GM23338 (cell line): ENCODE measurements around the gene CD2BP2. TPM values are rescaled to one million over a fixed set of nuclear protein-coding genes. Genes with fewer than 3 reads are reported as not detected.

ENCODE experiments used
- ATAC-seq: fragments of 200-7000 bp; cut with Tn5 transposase; 3 replicates; pipeline ENCODE4 v1.9.1; 2020
- DNase-seq: peaks from one replicate; pipeline ENCODE4 v3.0.0-alpha.2; 2015; ENCODE audit warnings: low spot score
- H2AFZ ChIP-seq: fragments of 200-600 bp; sonication (generic); 2 replicates; pipeline ENCODE4 v1.8.0; 2016; ENCODE audit warnings: antibody characterized with exemption, mild to moderate bottlenecking, moderate library complexity
- H3F3A ChIP-seq: fragments of 200-600 bp; sonication (generic); replicated peaks from 2 replicates; pipeline ENCODE4 v1.8.0; 2017; ENCODE audit warnings: antibody characterized with exemption, mixed run types, low read depth
- H3K27ac ChIP-seq: fragments of 200-600 bp; sonication (generic); 2 replicates; pipeline ENCODE4 v1.6.1; 2016; ENCODE audit warnings: low read depth
- H3K27me3 ChIP-seq: fragments of 200-600 bp; sonication (generic); 2 replicates; pipeline ENCODE4 v1.8.0; 2016; ENCODE audit warnings: mild to moderate bottlenecking, mixed run types, moderate library complexity; ENCODE audit not compliant: insufficient read depth
- H3K36me3 ChIP-seq: fragments of 200-600 bp; sonication (generic); 2 replicates; pipeline ENCODE4 v1.8.0; 2016; ENCODE audit warnings: mild to moderate bottlenecking; ENCODE audit not compliant: insufficient read depth
- H3K4me1 ChIP-seq: fragments of 200-600 bp; sonication (generic); 2 replicates; pipeline ENCODE4 v1.8.0; 2016; ENCODE audit warnings: mild to moderate bottlenecking, moderate library complexity; ENCODE audit not compliant: insufficient read depth
- H3K4me2 ChIP-seq: fragments of 200-600 bp; sonication (generic); 2 replicates; pipeline ENCODE4 v1.7.1; 2017; ENCODE audit warnings: mixed run types
- H3K4me3 ChIP-seq: fragments of 200-600 bp; sonication (generic); 2 replicates; pipeline ENCODE4 v1.6.1; 2016; ENCODE audit warnings: mixed run types
- H3K79me2 ChIP-seq: fragments of 200-600 bp; sonication (generic); replicated peaks from 2 replicates; pipeline ENCODE4 v1.8.0; 2017; ENCODE audit warnings: mild to moderate bottlenecking; ENCODE audit not compliant: insufficient read depth
- H3K9me2 ChIP-seq: fragments of 200-600 bp; sonication (generic); 2 replicates; pipeline ENCODE4 v1.8.0; 2017; ENCODE audit not compliant: insufficient read depth
- H4K20me1 ChIP-seq: fragments of 200-600 bp; sonication (generic); replicated peaks from 2 replicates; pipeline ENCODE4 v1.8.0; 2017; ENCODE audit warnings: mild to moderate bottlenecking; ENCODE audit not compliant: insufficient read depth
- H3K27ac Mint-ChIP-seq: 2 replicates; pipeline ENCODE4 v1.8.0; 2020; ENCODE audit warnings: inconsistent platforms, mild to moderate bottlenecking, moderate library complexity, mixed read lengths
- H3K27me3 Mint-ChIP-seq: 3 replicates; pipeline ENCODE4 v1.8.0; 2022; ENCODE audit warnings: low read depth, mild to moderate bottlenecking, moderate library complexity, mixed read lengths, inconsistent platforms; ENCODE audit not compliant: insufficient read depth, poor library complexity
- H3K36me3 Mint-ChIP-seq: 3 replicates; pipeline ENCODE4 v1.8.0; 2021; ENCODE audit warnings: low read depth, mild to moderate bottlenecking, inconsistent platforms, moderate library complexity, mixed read lengths
- H3K4me1 Mint-ChIP-seq: 3 replicates; pipeline ENCODE4 v1.8.0; 2020; ENCODE audit warnings: mild to moderate bottlenecking, inconsistent platforms, mixed read lengths
- H3K4me3 Mint-ChIP-seq: 3 replicates; pipeline ENCODE4 v1.8.0; 2021; ENCODE audit warnings: moderate library complexity, mild to moderate bottlenecking, inconsistent platforms, mixed read lengths
- H3K9me3 Mint-ChIP-seq: 3 replicates; pipeline ENCODE4 v1.8.0; 2020; ENCODE audit warnings: moderate library complexity, mild to moderate bottlenecking, inconsistent platforms, mixed read lengths
- CREB1 ChIP-seq: fragments of 250-450 bp; sonication (Bioruptor Pico); IDR thresholded peaks from 2 replicates; pipeline ENCODE4 v1.5.0; 2020; ENCODE audit warnings: low read depth, mild to moderate bottlenecking, moderate library complexity
- ETS1 ChIP-seq: IDR thresholded peaks from 2 replicates; pipeline ENCODE4 v1.6.1; 2016; ENCODE audit warnings: antibody characterized with exemption
- EZH2 ChIP-seq: fragments of 200-600 bp; sonication (generic); IDR thresholded peaks from one replicate; pipeline ENCODE4 v1.8.0; 2017; ENCODE audit warnings: antibody characterized with exemption, mild to moderate bottlenecking, low read depth; ENCODE audit not compliant: unreplicated experiment
- EZH2phosphoT487 ChIP-seq: fragments of 200-600 bp; sonication (generic); IDR thresholded peaks from one replicate; pipeline ENCODE4 v1.8.1; 2018; ENCODE audit warnings: antibody characterized with exemption; ENCODE audit not compliant: unreplicated experiment
- JUNB ChIP-seq: IDR thresholded peaks from one replicate; pipeline ENCODE4 v1.6.1; 2016; ENCODE audit warnings: antibody characterized with exemption; ENCODE audit not compliant: unreplicated experiment
- NANOG ChIP-seq: IDR thresholded peaks from 2 replicates; pipeline ENCODE4 v1.6.1; 2016; ENCODE audit warnings: antibody characterized with exemption, borderline replicate concordance
- POLR2AphosphoS5 ChIP-seq: IDR thresholded peaks from 2 replicates; pipeline ENCODE4 v1.6.1; 2016; ENCODE audit warnings: antibody characterized with exemption, low read depth
- STAT1 ChIP-seq: IDR thresholded peaks from one replicate; pipeline ENCODE4 v1.6.1; 2016; ENCODE audit warnings: antibody characterized with exemption; ENCODE audit not compliant: unreplicated experiment
- ZNF114 ChIP-seq: fragments of 250-450 bp; sonication (Bioruptor Pico); IDR thresholded peaks from 2 replicates; pipeline ENCODE4 v1.5.0; 2020; ENCODE audit warnings: mild to moderate bottlenecking, moderate library complexity
- ZNF331 ChIP-seq: fragments of 250-450 bp; sonication (Bioruptor Pico); IDR thresholded peaks from 2 replicates; pipeline ENCODE4 v1.5.0; 2020; ENCODE audit warnings: low read depth, mild to moderate bottlenecking, moderate library complexity
- polyA plus RNA-seq: library from polyadenylated mRNA; unstranded; fragments of >200 nt; fragmentation: Nextera tagmentation; extraction: Ambion mirVana; gene quantifications from 2 replicates; pipeline ENCODE4 v1.2.1, GENCODE V29; 2016
- total RNA-seq: library from RNA; depleted of rRNA; stranded (reverse); fragments of >200 nt; shearing (Covaris generic); gene quantifications from 2 replicates; pipeline ENCODE4 v1.2.3, GENCODE V29; 2014
- TF ChIP-seq, protein P1 (sequence below): IDR thresholded peaks from one replicate; pipeline ENCODE4 v1.6.1; 2018; ENCODE audit warnings: antibody characterized with exemption; ENCODE audit not compliant: unreplicated experiment
- TF ChIP-seq, protein P2 (sequence below): fragments of 250-450 bp; sonication (Bioruptor Pico); IDR thresholded peaks from 2 replicates; pipeline ENCODE4 v1.5.0; 2020; ENCODE audit warnings: mild to moderate bottlenecking, moderate library complexity
- TF ChIP-seq, protein P3 (sequence below), 2 experiments: fragments of 200-600 bp in 1 of 2; sonication (generic) in 1 of 2; conservative IDR thresholded peaks; 2 replicates each; pipeline versions ENCODE4 v1.5.1 to v1.6.1; 2016 to 2017; ENCODE audit warnings: antibody characterized with exemption in 2 of 2, low read depth in 2 of 2, mild to moderate bottlenecking in 2 of 2, moderate library complexity in 1 of 2

The CD2BP2 gene
- total and polyA plus RNA-seq, 2 experiments from 2014 or later: 23.1 to 38.7 TPM

DNA sequence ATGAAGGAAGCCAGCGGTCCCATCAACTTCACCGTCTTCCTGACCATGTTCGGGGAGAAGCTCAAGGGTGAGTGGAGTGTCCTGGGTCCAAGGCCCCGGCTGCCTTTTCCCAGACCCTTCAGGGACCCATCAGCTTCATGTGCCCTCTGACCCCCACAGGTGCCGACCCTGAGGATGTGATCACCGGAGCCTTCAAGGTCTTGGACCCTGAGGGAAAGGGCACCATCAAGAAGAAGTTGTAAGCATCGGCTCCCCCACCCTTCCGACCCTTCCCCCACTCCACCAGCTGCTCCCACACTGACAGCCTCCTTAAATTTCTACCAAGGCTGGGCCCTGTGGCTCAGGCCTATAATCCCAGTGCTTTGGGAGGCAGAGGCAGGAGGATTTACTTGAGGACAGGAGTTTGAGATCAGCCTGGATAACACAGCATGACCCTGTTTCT lies 21.4 kb upstream of the CD2BP2 start:
- no peaks in the 10 kb centered on the region for H4K20me1 ChIP-seq
- H3K27me3 ChIP-seq: no peaks in the 10 kb centered on the region
- Mint-ChIP-seq H3K4me3 (no peak overlapping the region; the same call in 2 of the 3 replicates), H3K27me3 (peaks cover 25% of the 10 kb centered on the region), H3K9me3 (no peaks in the 10 kb centered on the region; the same call in none of the 3 replicates), H3K4me1 (peaks cover 26% of the 10 kb centered on the region), H3K27ac (no peak overlapping the region), H3K36me3 (peaks cover 3% of the 10 kb centered on the region; the same call in 2 of the 3 replicates)
- DNase-seq: no peak
- H2AFZ ChIP-seq: peak overlapping the region; percentile 83; the same call in 1 of the 2 replicates
- ATAC-seq: no peak
- 0 out of 2 replicates have a peak, but pooled peaks cover 4% of the 10 kb centered on the region for H3K79me2 ChIP-seq
- no peak overlapping the region; the same call in 1 of the 2 replicates for H3K4me3 ChIP-seq
- TF ChIP-seq, protein P1, sequence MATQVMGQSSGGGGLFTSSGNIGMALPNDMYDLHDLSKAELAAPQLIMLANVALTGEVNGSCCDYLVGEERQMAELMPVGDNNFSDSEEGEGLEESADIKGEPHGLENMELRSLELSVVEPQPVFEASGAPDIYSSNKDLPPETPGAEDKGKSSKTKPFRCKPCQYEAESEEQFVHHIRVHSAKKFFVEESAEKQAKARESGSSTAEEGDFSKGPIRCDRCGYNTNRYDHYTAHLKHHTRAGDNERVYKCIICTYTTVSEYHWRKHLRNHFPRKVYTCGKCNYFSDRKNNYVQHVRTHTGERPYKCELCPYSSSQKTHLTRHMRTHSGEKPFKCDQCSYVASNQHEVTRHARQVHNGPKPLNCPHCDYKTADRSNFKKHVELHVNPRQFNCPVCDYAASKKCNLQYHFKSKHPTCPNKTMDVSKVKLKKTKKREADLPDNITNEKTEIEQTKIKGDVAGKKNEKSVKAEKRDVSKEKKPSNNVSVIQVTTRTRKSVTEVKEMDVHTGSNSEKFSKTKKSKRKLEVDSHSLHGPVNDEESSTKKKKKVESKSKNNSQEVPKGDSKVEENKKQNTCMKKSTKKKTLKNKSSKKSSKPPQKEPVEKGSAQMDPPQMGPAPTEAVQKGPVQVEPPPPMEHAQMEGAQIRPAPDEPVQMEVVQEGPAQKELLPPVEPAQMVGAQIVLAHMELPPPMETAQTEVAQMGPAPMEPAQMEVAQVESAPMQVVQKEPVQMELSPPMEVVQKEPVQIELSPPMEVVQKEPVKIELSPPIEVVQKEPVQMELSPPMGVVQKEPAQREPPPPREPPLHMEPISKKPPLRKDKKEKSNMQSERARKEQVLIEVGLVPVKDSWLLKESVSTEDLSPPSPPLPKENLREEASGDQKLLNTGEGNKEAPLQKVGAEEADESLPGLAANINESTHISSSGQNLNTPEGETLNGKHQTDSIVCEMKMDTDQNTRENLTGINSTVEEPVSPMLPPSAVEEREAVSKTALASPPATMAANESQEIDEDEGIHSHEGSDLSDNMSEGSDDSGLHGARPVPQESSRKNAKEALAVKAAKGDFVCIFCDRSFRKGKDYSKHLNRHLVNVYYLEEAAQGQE: no peak
- TF ChIP-seq JUNB (no peak), EZH2 (no peak), CREB1 (CRISPR knock-in tag) (no peak), POLR2AphosphoS5 (no peak), ZNF114 (CRISPR knock-in tag) (no peak), NANOG (no peak), EZH2phosphoT487 (no peak), ETS1 (no peak), ZNF331 (CRISPR knock-in tag) (no peak), STAT1 (no peak)
- TF ChIP-seq, protein P2, sequence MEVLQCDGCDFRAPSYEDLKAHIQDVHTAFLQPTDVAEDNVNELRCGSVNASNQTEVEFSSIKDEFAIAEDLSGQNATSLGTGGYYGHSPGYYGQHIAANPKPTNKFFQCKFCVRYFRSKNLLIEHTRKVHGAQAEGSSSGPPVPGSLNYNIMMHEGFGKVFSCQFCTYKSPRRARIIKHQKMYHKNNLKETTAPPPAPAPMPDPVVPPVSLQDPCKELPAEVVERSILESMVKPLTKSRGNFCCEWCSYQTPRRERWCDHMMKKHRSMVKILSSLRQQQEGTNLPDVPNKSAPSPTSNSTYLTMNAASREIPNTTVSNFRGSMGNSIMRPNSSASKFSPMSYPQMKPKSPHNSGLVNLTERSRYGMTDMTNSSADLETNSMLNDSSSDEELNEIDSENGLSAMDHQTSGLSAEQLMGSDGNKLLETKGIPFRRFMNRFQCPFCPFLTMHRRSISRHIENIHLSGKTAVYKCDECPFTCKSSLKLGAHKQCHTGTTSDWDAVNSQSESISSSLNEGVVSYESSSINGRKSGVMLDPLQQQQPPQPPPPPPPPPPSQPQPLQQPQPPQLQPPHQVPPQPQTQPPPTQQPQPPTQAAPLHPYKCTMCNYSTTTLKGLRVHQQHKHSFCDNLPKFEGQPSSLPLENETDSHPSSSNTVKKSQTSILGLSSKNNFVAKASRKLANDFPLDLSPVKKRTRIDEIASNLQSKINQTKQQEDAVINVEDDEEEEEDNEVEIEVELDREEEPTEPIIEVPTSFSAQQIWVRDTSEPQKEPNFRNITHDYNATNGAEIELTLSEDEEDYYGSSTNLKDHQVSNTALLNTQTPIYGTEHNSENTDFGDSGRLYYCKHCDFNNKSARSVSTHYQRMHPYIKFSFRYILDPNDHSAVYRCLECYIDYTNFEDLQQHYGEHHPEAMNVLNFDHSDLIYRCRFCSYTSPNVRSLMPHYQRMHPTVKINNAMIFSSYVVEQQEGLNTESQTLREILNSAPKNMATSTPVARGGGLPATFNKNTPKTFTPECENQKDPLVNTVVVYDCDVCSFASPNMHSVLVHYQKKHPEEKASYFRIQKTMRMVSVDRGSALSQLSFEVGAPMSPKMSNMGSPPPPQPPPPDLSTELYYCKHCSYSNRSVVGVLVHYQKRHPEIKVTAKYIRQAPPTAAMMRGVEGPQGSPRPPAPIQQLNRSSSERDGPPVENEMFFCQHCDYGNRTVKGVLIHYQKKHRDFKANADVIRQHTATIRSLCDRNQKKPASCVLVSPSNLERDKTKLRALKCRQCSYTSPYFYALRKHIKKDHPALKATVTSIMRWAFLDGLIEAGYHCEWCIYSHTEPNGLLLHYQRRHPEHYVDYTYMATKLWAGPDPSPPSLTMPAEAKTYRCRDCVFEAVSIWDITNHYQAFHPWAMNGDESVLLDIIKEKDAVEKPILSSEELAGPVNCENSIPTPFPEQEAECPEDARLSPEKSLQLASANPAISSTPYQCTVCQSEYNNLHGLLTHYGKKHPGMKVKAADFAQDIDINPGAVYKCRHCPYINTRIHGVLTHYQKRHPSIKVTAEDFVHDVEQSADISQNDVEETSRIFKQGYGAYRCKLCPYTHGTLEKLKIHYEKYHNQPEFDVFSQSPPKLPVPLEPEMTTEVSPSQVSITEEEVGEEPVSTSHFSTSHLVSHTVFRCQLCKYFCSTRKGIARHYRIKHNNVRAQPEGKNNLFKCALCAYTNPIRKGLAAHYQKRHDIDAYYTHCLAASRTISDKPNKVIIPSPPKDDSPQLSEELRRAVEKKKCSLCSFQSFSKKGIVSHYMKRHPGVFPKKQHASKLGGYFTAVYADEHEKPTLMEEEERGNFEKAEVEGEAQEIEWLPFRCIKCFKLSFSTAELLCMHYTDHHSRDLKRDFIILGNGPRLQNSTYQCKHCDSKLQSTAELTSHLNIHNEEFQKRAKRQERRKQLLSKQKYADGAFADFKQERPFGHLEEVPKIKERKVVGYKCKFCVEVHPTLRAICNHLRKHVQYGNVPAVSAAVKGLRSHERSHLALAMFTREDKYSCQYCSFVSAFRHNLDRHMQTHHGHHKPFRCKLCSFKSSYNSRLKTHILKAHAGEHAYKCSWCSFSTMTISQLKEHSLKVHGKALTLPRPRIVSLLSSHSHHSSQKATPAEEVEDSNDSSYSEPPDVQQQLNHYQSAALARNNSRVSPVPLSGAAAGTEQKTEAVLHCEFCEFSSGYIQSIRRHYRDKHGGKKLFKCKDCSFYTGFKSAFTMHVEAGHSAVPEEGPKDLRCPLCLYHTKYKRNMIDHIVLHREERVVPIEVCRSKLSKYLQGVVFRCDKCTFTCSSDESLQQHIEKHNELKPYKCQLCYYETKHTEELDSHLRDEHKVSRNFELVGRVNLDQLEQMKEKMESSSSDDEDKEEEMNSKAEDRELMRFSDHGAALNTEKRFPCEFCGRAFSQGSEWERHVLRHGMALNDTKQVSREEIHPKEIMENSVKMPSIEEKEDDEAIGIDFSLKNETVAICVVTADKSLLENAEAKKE (CRISPR knock-in tag): no peak
- TF ChIP-seq, protein P3, sequence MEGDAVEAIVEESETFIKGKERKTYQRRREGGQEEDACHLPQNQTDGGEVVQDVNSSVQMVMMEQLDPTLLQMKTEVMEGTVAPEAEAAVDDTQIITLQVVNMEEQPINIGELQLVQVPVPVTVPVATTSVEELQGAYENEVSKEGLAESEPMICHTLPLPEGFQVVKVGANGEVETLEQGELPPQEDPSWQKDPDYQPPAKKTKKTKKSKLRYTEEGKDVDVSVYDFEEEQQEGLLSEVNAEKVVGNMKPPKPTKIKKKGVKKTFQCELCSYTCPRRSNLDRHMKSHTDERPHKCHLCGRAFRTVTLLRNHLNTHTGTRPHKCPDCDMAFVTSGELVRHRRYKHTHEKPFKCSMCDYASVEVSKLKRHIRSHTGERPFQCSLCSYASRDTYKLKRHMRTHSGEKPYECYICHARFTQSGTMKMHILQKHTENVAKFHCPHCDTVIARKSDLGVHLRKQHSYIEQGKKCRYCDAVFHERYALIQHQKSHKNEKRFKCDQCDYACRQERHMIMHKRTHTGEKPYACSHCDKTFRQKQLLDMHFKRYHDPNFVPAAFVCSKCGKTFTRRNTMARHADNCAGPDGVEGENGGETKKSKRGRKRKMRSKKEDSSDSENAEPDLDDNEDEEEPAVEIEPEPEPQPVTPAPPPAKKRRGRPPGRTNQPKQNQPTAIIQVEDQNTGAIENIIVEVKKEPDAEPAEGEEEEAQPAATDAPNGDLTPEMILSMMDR (conservative IDR thresholded peaks at IDR 0.05; ENCODE audit: low read depth in 2 of 2): no peak
- H3K4me1 ChIP-seq: peaks cover 11% of the 10 kb centered on the region
- no peaks in the 10 kb centered on the region for H3K9me2 ChIP-seq
- no peaks in the 10 kb centered on the region for H3K36me3 ChIP-seq
- H3F3A ChIP-seq: peaks cover 24% of the 10 kb centered on the region
- peak overlapping the region; percentile 100 for H3K27ac ChIP-seq
- H3K4me2 ChIP-seq: peak overlapping the region; percentile 99
